Suprapubic skin (tissue), 3 donors: ENCODE results near the gene LAPTM5.

Experiments used
- EP300 ChIP-seq: sonication (generic); formaldehyde crosslinking; IDR thresholded peaks from one replicate; pipeline ENCODE4 v1.6.1; 2017; ENCODE audit warnings: antibody characterized with exemption
- TF ChIP-seq, protein P1 (sequence below), 2 donors: fragments of 200-600 bp in 1 of 2; fragments of 450-650 bp in 1 of 2; sonication (generic) in 1 of 2; IDR thresholded peaks; one replicate each; pipeline ENCODE4 v1.5.1; 2016 to 2019; ENCODE audit warnings: antibody characterized with exemption in 2 of 2, mild to moderate bottlenecking in 1 of 2, moderate library complexity in 1 of 2

DNA sequence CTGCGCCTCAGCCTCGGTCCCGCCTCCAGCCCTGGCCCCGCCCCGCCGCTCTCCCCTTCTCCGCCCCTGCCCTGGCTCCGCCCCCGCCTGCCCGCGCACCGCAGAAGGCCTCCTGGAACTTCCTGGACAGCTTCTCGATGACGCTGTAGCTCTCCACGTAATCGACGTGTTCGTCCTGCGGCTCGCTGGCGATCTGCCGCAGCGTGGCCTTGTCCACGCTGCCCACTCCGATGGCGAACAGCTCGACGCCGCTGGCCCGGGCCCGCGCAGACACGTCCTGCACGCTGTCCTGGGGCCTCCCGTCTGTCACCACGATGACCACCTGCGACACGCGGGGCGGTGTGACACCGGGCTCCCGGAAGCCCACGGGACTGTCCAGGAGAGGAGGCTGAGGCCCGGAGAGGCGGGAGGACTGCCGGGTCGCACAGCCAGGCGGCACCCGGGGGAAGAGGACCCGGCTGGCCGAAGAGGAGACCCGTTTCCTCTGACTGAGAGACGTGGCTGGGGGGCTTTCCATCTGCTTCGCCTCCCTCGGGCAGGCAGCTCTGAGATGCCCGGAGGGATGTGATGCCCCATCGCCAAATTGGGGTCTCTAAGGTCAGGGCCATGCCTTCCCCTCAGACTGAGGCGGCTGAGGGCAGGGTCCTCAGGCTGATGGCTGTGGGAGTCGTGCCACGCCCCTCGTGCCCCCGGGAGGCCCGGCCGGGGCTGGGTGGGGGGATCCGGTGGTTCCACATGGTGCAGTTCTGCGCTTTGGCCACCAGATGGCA is 38.8 kb downstream of the LAPTM5 start:
- no peak for TF ChIP-seq EP300
- TF ChIP-seq, protein P1, sequence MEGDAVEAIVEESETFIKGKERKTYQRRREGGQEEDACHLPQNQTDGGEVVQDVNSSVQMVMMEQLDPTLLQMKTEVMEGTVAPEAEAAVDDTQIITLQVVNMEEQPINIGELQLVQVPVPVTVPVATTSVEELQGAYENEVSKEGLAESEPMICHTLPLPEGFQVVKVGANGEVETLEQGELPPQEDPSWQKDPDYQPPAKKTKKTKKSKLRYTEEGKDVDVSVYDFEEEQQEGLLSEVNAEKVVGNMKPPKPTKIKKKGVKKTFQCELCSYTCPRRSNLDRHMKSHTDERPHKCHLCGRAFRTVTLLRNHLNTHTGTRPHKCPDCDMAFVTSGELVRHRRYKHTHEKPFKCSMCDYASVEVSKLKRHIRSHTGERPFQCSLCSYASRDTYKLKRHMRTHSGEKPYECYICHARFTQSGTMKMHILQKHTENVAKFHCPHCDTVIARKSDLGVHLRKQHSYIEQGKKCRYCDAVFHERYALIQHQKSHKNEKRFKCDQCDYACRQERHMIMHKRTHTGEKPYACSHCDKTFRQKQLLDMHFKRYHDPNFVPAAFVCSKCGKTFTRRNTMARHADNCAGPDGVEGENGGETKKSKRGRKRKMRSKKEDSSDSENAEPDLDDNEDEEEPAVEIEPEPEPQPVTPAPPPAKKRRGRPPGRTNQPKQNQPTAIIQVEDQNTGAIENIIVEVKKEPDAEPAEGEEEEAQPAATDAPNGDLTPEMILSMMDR (IDR thresholded peaks at IDR 0.05), result peak; percentile 96 to 98
